Right lobe of liver (tissue), 6 donors: ENCODE data around the gene NDUFS4. TPM values are rescaled to one million over a fixed set of nuclear protein-coding genes. Genes with fewer than 3 reads are reported as not detected.

ENCODE experiments used
- ATAC-seq, 4 donors: fragments of 200-7000 bp; cut with Tn5 transposase; one replicate each; pipeline ENCODE4 v1.9.1; 2020; ENCODE audit warnings: mild to moderate bottlenecking in 4 of 4, moderate library complexity in 4 of 4
- DNase-seq, 3 donors: peaks; one replicate each; pipeline ENCODE4 v3.0.0-alpha.2; 2020
- H3K27ac ChIP-seq, 3 donors: fragments of 200-600 bp; one replicate each; pipeline ENCODE4 v1.8.0; 2022
- H3K27me3 ChIP-seq, 2 donors: fragments of 200-600 bp; one replicate each; pipeline ENCODE4 v1.8.0; 2022
- H3K36me3 ChIP-seq, 4 donors: fragments of 200-600 bp; sonication (generic) in 1 of 4; one replicate each; pipeline versions ENCODE4 v1.5.1 to v1.8.0; 2017 to 2022; ENCODE audit warnings: control low read depth in 1 of 4
- H3K4me1 ChIP-seq, 4 donors: fragments of 200-600 bp; sonication (generic) in 1 of 4; one replicate each; pipeline versions ENCODE4 v1.5.1 to v1.8.0; 2017 to 2022; ENCODE audit warnings: control low read depth in 1 of 4
- H3K4me3 ChIP-seq, 3 donors: fragments of 200-600 bp; one replicate each; pipeline ENCODE4 v1.8.0; 2022
- H3K9me3 ChIP-seq, 4 donors: fragments of 200-600 bp; sonication (generic) in 1 of 4; one replicate each; pipeline versions ENCODE4 v1.5.1 to v1.8.0; 2017 to 2022; ENCODE audit warnings: control low read depth in 1 of 4
- POLR2A ChIP-seq: fragments of 450-650 bp; IDR thresholded peaks from one replicate; pipeline ENCODE4 v1.6.1; 2017; ENCODE audit warnings: antibody characterized with exemption, mild to moderate bottlenecking
- WGBS: methylation state at CpG from one replicate; pipeline ENCODE4 v1.1.6; 2018; ENCODE audit warnings: low coverage, low lambda C conversion rate; ENCODE audit not compliant: insufficient coverage; ENCODE audit errors: missing lambda C conversion rate; 5-methylcytosine and 5-hydroxymethylcytosine counted together
- intact Hi-C, 2 donors: fragments of 100-400 bp; cut with DNase I; formaldehyde crosslinking; loops; one replicate each; pipeline versions ENCODE4 v1.11.2 to v1.14.1; 2022
- total RNA-seq, 6 experiments: library from RNA; depleted of rRNA in 2 of 6; stranded (reverse); fragments of >200 nt in 2 of 6; fragmentation: NEBNext Ultra II Directional in 3 of 6; extraction: Animal tissue kit (Norgen Biotek cat#: 25700) in 3 of 6; gene quantifications; one replicate each; pipeline versions ENCODE4 v1.1.0 to v1.2.4, GENCODE V29; 2016 to 2023
- TF ChIP-seq, protein P1 (sequence below), 4 donors: fragments of 200-600 bp in 3 of 4; fragments of 450-650 bp in 1 of 4; IDR thresholded peaks; one replicate each; pipeline versions ENCODE4 v1.5.1 to v1.8.0; 2016 to 2022; ENCODE audit warnings: antibody characterized with exemption in 4 of 4, mild to moderate bottlenecking in 2 of 4
- donor health status: DM: no; HTN: yes; CAD: no.
- donor health status: DM: no; HTN: no; CAD: no.
- donor health status: DM: no; HTN: no; CAD: no.
- donor health status: DM: no; HTN: yes; CAD: no.
- donor health status: DM: no; HTN: yes; CAD: no.

Gene NDUFS4
- total RNA-seq, 6 experiments from 2014 or later, result 44.3 to 69.4 (median 48.8) TPM

DNA sequence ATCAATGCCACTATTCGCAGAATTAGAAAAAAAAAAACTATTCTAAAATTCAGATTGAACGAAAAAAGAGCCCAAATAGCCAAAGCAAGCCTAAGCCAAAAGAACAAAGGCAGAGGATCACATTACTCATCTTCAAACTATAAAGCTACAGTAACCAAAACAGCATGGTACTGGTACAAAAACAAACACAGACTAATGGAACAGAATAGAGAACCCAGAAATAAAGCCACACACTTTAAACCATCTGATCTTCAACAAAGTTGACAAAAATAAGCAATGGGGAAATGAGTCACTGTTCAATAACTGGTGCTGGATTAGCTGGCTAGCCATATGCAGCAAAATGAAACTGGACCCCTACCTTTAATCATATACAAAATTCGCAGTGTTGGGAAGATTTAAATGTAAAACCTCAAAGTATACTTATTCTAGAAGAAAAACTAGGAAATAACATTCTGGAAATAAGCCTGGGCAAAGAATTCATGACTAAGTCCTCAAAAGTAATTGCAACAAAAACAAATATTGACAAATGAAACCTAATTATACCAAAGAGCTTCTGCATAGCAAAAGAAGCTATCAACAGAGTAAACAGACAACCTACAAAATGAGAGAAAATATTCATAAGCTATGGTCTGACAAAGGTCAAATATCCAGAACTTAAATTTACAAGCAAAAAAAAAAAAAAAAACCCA is 153.7 kb downstream of the NDUFS4 start:
- H3K27ac ChIP-seq, result no peak overlapping the region
- TF ChIP-seq, protein P1, sequence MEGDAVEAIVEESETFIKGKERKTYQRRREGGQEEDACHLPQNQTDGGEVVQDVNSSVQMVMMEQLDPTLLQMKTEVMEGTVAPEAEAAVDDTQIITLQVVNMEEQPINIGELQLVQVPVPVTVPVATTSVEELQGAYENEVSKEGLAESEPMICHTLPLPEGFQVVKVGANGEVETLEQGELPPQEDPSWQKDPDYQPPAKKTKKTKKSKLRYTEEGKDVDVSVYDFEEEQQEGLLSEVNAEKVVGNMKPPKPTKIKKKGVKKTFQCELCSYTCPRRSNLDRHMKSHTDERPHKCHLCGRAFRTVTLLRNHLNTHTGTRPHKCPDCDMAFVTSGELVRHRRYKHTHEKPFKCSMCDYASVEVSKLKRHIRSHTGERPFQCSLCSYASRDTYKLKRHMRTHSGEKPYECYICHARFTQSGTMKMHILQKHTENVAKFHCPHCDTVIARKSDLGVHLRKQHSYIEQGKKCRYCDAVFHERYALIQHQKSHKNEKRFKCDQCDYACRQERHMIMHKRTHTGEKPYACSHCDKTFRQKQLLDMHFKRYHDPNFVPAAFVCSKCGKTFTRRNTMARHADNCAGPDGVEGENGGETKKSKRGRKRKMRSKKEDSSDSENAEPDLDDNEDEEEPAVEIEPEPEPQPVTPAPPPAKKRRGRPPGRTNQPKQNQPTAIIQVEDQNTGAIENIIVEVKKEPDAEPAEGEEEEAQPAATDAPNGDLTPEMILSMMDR (IDR thresholded peaks at IDR 0.05), result no peak
- no peak for TF ChIP-seq POLR2A
- H3K4me3 ChIP-seq, result no peak overlapping the region
- H3K36me3 ChIP-seq, result no peaks in the 10 kb centered on the region
- DNase-seq (no peak), ATAC-seq (no peak)
- intact Hi-C loops, result no loop called here
- H3K27me3 ChIP-seq, result no peaks in the 10 kb centered on the region
- 77% methylated on average over 3 of the region's 3 CpGs for WGBS
- H3K4me1 ChIP-seq, result no peaks in the 10 kb centered on the region
- no peaks in the 10 kb centered on the region for H3K9me3 ChIP-seq

GRCh38 chr5:53714667-53715010 is 154.2 kb downstream of the NDUFS4 start:
- TF ChIP-seq, protein P1 (IDR thresholded peaks at IDR 0.05), result no peak
- TF ChIP-seq POLR2A, result no peak
- Histone ChIP-seq H3K27ac (no peak overlapping the region), H3K9me3 (no peaks in the 10 kb centered on the region), H3K36me3 (no peaks in the 10 kb centered on the region), H3K4me1 (no peaks in the 10 kb centered on the region), H3K4me3 (no peak overlapping the region), H3K27me3 (no peaks in the 10 kb centered on the region)
- DNase-seq (no peak), ATAC-seq (no peak)
- intact Hi-C loops, result no loop called here

GRCh38 chr5:53726121-53726520 is 165.7 kb downstream of the NDUFS4 start:
- Histone ChIP-seq H3K36me3 (no peaks in the 10 kb centered on the region), H3K27ac (no peak overlapping the region), H3K27me3 (no peaks in the 10 kb centered on the region), H3K9me3 (no peaks in the 10 kb centered on the region), H3K4me1 (no peaks in the 10 kb centered on the region), H3K4me3 (no peak overlapping the region)
- DNase-seq (no peak), ATAC-seq (no peak)
- WGBS, result 85% methylated on average over 3 of the region's 3 CpGs
- intact Hi-C loops, result no loop called here
- TF ChIP-seq, protein P1 (IDR thresholded peaks at IDR 0.05), result no peak
- TF ChIP-seq POLR2A, result no peak

- H3K27me3 ChIP-seq, result no peaks in the 10 kb centered on the region
- H3K4me1 ChIP-seq, result no peaks in the 10 kb centered on the region
- 47% methylated on average over 1 of the region's 1 CpG for WGBS
- TF ChIP-seq, protein P1 (IDR thresholded peaks at IDR 0.05), result no peak
- TF ChIP-seq POLR2A, result no peak
- no peak overlapping the region for H3K27ac ChIP-seq
- H3K36me3 ChIP-seq, result no peaks in the 10 kb centered on the region
- no peaks in the 10 kb centered on the region for H3K9me3 ChIP-seq
- no peak for DNase-seq
- no peak overlapping the region for H3K4me3 ChIP-seq
- intact Hi-C loops, result no loop called here
- ATAC-seq, result peak; percentile 54 to 86 (median 76)
These were observed 170.5 kb downstream of the NDUFS4 start for GRCh38 chr5:53730943-53731342.

Other genes with a start within 250 kb of the NDUFS4 start
- gene FST, start 80.0 kb upstream of the NDUFS4 start, total RNA-seq, result 10 to 100 TPM; 13.1 to 28.2 (median 15.3) TPM